Tibial nerve (tissue), 3 donors: ENCODE measurements around the gene CYP1A2.

ENCODE experiments used
- CTCF ChIP-seq, 5 experiments: fragments of 200-600 bp in 3 of 5; fragments of 450-650 bp in 2 of 5; sonication (generic) in 3 of 5; IDR thresholded peaks; one replicate each; pipeline ENCODE4 v1.5.1; 2016 to 2019; ENCODE audit warnings: antibody characterized with exemption in 5 of 5, mild to moderate bottlenecking in 3 of 5, moderate library complexity in 2 of 5
- POLR2A ChIP-seq, 2 donors: fragments of 450-650 bp; IDR thresholded peaks; one replicate each; pipeline ENCODE4 v1.6.1; 2017; ENCODE audit warnings: antibody characterized with exemption in 2 of 2, mild to moderate bottlenecking in 2 of 2, moderate library complexity in 2 of 2

GRCh38 chr15:74781431-74782258 is 33.0 kb downstream of the CYP1A2 start, which contains the start of gene CSK:
- TF ChIP-seq POLR2A (IDR thresholded peaks at IDR 0.05) (peak in 1 of 2 donors; percentile 61), CTCF (IDR thresholded peaks at IDR 0.05) (peak; percentile 55 to 81 (median 77))
